Measurements from ENCODE around the gene EDEM3. TPM values are rescaled to one million over a fixed set of nuclear protein-coding genes. Genes with fewer than 3 reads are reported as not detected.

The EDEM3 gene
- total and polyA plus RNA-seq, 2 donors (not counting 1 experiment from before 2014, with no cell fraction given) = 4.3 to 20.9 TPM

DNA sequence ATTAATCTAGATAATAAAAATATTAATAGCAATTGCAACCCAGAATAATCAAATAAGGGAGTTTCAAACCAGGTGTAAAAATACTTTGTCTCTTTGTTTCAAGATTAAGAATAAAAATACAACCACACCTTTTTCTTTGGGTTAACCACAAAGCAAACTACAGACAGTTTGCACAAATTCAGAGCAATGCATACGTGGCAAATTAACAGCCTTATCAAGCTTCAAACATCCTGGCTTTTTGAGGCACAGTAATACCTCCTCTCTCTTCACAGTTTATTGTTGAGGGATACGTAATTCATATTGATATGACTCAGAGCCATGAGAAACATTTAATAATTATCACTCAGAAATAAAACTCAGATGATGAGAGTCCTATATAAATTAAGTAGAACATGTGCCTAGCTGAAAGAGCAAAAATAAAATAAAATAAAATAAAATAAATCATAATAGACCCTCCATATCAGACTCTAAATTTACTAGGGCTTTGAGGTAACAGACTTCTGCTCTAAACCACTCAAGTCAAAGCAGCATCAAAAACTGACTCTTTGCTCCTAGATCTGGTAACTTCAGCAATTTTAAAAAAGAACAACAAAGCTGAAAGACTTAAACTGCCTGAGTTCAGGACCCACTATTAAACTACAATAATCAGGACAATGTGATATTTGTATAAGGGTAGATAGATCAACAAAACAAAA lies 11.4 kb downstream of the EDEM3 start:
- Histone ChIP-seq H3K27ac (ENCODE audit: low read length in 2 of 2) (no peak overlapping the region), H3K4me1 (ENCODE audit: control insufficient read depth in 2 of 2, insufficient read depth in 2 of 2, low read length in 2 of 2) (peaks cover 4 to 9% of the 10 kb centered on the region in 2 donors), H3K4me3 (ENCODE audit: control extremely low read depth in 1 of 5, extremely low read depth in 1 of 5, insufficient read depth in 1 of 5, low read depth in 2 of 5, low read length in 4 of 5) (no peak overlapping the region), H3K27me3 (replicated peaks in 1 of 4; ENCODE audit: control extremely low read depth in 1 of 4, control insufficient read depth in 3 of 4, insufficient read depth in 4 of 4, low read length in 3 of 4) (no peaks in the 10 kb centered on the region), H3K79me2 (ENCODE audit: control insufficient read depth, insufficient read depth, low read length) (peaks cover 16% of the 10 kb centered on the region), H3K4me2 (replicated peaks; ENCODE audit: low read depth, low read length, poor library complexity, severe bottlenecking) (no peak overlapping the region), H3K36me3 (replicated peaks in 1 of 2; ENCODE audit: control extremely low read depth in 1 of 2, control insufficient read depth in 1 of 2, extremely low read depth in 1 of 2, insufficient read depth in 2 of 2, low read length in 1 of 2) (peaks cover 0 to under 1% of the 10 kb centered on the region in 2 experiments), H2AFZ (ENCODE audit: insufficient read depth, low read depth, low read length, poor library complexity, severe bottlenecking) (no peak overlapping the region), H3K9ac (ENCODE audit: low read length) (no peak overlapping the region), H4K20me1 (ENCODE audit: control insufficient read depth, insufficient read depth, low read length, poor library complexity, severe bottlenecking) (no peaks in the 10 kb centered on the region), H3K9me3 (ENCODE audit: control extremely low read depth in 1 of 3, control insufficient read depth in 2 of 3, insufficient read depth in 1 of 3, low read length in 2 of 3) (no peaks in the 10 kb centered on the region)
- DNase-seq (no peak), ATAC-seq (ENCODE audit: low read depth) (no peak)
- Mint-ChIP-seq H3K4me1 (peaks cover 18% of the 10 kb centered on the region), H3K27ac (no peak overlapping the region), H3K27me3 (no peaks in the 10 kb centered on the region), H3K4me3 (no peak overlapping the region), H3K9me3 (ENCODE audit: insufficient read depth) (no peaks in the 10 kb centered on the region)
- WGBS (ENCODE audit: insufficient coverage) = no CpG with 5 or more reads among the region's 2 CpGs
- CTCF ChIA-PET = no interaction called here
- intact Hi-C loops (cut with micrococcal nuclease) = no loop called here
- POLR2A ChIA-PET = no interaction called here
- no peak for TF ChIP-seq EZH2 (IDR thresholded peaks at IDR 0.05; ENCODE audit: borderline replicate concordance, insufficient read depth, low read depth, low read length, poor library complexity, severe bottlenecking)
- TF ChIP-seq, protein P1, sequence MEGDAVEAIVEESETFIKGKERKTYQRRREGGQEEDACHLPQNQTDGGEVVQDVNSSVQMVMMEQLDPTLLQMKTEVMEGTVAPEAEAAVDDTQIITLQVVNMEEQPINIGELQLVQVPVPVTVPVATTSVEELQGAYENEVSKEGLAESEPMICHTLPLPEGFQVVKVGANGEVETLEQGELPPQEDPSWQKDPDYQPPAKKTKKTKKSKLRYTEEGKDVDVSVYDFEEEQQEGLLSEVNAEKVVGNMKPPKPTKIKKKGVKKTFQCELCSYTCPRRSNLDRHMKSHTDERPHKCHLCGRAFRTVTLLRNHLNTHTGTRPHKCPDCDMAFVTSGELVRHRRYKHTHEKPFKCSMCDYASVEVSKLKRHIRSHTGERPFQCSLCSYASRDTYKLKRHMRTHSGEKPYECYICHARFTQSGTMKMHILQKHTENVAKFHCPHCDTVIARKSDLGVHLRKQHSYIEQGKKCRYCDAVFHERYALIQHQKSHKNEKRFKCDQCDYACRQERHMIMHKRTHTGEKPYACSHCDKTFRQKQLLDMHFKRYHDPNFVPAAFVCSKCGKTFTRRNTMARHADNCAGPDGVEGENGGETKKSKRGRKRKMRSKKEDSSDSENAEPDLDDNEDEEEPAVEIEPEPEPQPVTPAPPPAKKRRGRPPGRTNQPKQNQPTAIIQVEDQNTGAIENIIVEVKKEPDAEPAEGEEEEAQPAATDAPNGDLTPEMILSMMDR (IDR thresholded peaks at IDR 0.05) = no peak

DNA sequence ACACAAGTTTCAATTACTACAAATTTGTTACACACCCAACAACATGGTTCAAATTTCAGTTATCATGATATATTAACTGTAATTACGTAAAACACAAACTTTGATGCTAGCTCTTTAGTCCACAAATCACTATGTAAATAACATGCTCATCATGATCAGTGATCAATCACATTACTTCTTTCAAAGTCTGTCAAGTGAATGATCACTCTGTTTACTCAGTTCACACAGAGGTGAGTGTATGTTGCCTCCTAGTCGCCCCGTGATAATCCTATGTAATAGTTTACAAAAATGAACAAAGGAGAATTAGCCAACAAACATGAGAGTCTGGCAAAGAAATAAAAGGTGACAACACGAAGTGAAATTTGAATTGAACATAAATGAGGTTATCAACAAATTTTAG lies 14.3 kb downstream of the EDEM3 start:
- H3K9me3 Mint-ChIP-seq (ENCODE audit: insufficient read depth) = no peaks in the 10 kb centered on the region
- no peaks in the 10 kb centered on the region for H3K27me3 Mint-ChIP-seq
- no CpG with 5 or more reads among the region's 4 CpGs for WGBS (ENCODE audit: insufficient coverage)
- Histone ChIP-seq H2AFZ (ENCODE audit: insufficient read depth, low read depth, low read length, poor library complexity, severe bottlenecking) (no peak overlapping the region), H3K27me3 (replicated peaks in 1 of 4; ENCODE audit: control extremely low read depth in 1 of 4, control insufficient read depth in 3 of 4, insufficient read depth in 4 of 4, low read length in 3 of 4) (no peaks in the 10 kb centered on the region), H3K4me2 (replicated peaks; ENCODE audit: low read depth, low read length, poor library complexity, severe bottlenecking) (no peak overlapping the region), H4K20me1 (ENCODE audit: control insufficient read depth, insufficient read depth, low read length, poor library complexity, severe bottlenecking) (no peaks in the 10 kb centered on the region), H3K4me3 (ENCODE audit: control extremely low read depth in 1 of 5, extremely low read depth in 1 of 5, insufficient read depth in 1 of 5, low read depth in 2 of 5, low read length in 4 of 5) (no peak overlapping the region), H3K27ac (ENCODE audit: low read length in 2 of 2) (no peak overlapping the region), H3K9ac (ENCODE audit: low read length) (no peak overlapping the region), H3K36me3 (replicated peaks in 1 of 2; ENCODE audit: control extremely low read depth in 1 of 2, control insufficient read depth in 1 of 2, extremely low read depth in 1 of 2, insufficient read depth in 2 of 2, low read length in 1 of 2) (peaks cover 0 to 1% of the 10 kb centered on the region in 2 experiments), H3K79me2 (ENCODE audit: control insufficient read depth, insufficient read depth, low read length) (peaks cover 16% of the 10 kb centered on the region), H3K9me3 (ENCODE audit: control extremely low read depth in 1 of 3, control insufficient read depth in 2 of 3, insufficient read depth in 1 of 3, low read length in 2 of 3) (no peaks in the 10 kb centered on the region), H3K4me1 (ENCODE audit: control insufficient read depth in 2 of 2, insufficient read depth in 2 of 2, low read length in 2 of 2) (peaks cover 3 to 4% of the 10 kb centered on the region in 2 donors)
- POLR2A ChIA-PET = no interaction called here
- TF ChIP-seq, protein P1 (IDR thresholded peaks at IDR 0.05) = no peak
- no peak for TF ChIP-seq EZH2 (IDR thresholded peaks at IDR 0.05; ENCODE audit: borderline replicate concordance, insufficient read depth, low read depth, low read length, poor library complexity, severe bottlenecking)
- peaks cover 7% of the 10 kb centered on the region for H3K4me1 Mint-ChIP-seq
- DNase-seq (no peak), ATAC-seq (ENCODE audit: low read depth) (no peak)
- CTCF ChIA-PET = no interaction called here
- no peak overlapping the region for H3K27ac Mint-ChIP-seq
- intact Hi-C loops (cut with micrococcal nuclease) = no loop called here
- no peak overlapping the region for H3K4me3 Mint-ChIP-seq
